Spinal cord (tissue), 10 donors: Measurements from ENCODE around the gene SNX19. TPM values are rescaled to one million over a fixed set of nuclear protein-coding genes. Genes with fewer than 3 reads are reported as not detected.

Source experiments
- DNase-seq, 6 donors: peaks; one replicate each; pipeline versions ENCODE4 v3.0.0 to v3.0.0-alpha.2; 2013 to 2015; ENCODE audit warnings: low spot score in 6 of 6, low read depth in 4 of 6
- H3K27ac ChIP-seq: one replicate; pipeline ENCODE4 v1.5.1; 2013; ENCODE audit warnings: low read depth, low read length, control low read depth
- H3K27me3 ChIP-seq: one replicate; pipeline ENCODE4 v1.6.1; 2013; ENCODE audit warnings: low read length; ENCODE audit not compliant: control insufficient read depth, insufficient read depth
- H3K36me3 ChIP-seq: one replicate; pipeline ENCODE4 v1.6.1; 2013; ENCODE audit warnings: low read length; ENCODE audit not compliant: control insufficient read depth, insufficient read depth
- H3K4me1 ChIP-seq: one replicate; pipeline ENCODE4 v1.6.1; 2013; ENCODE audit warnings: low read length; ENCODE audit not compliant: control insufficient read depth, insufficient read depth
- H3K4me3 ChIP-seq: one replicate; pipeline ENCODE4 v1.5.1; 2013; ENCODE audit warnings: low read depth, low read length, control low read depth
- H3K9me3 ChIP-seq: one replicate; pipeline ENCODE4 v1.6.1; 2013; ENCODE audit warnings: low read length; ENCODE audit not compliant: control insufficient read depth, insufficient read depth
- WGBS: methylation state at CpG from one replicate; pipeline ENCODE4 v1.1.5; 2013; ENCODE audit warnings: missing lambda C conversion rate; ENCODE audit not compliant: insufficient coverage; 5-methylcytosine and 5-hydroxymethylcytosine counted together
- long read RNA-seq, 4 donors: transcript quantifications; one replicate each; lab custom pipeline, GENCODE V29; 2026
- polyA plus RNA-seq, 2 donors: library from polyadenylated mRNA; unstranded; fragments of 120-200 nt; gene quantifications; one replicate each; pipeline ENCODE4 v1.2.1, GENCODE V29; 2013; ENCODE audit not compliant: insufficient read length in 2 of 2
- total RNA-seq, 2 donors: library from RNA; depleted of rRNA in 1 of 2; stranded (reverse); fragments of 120-200 nt in 1 of 2; fragments of >200 nt in 1 of 2; gene quantifications; one replicate each; pipeline versions ENCODE4 v1.2.3 to v1.2.4, GENCODE V29; 2013 to 2014
- donor health status: healthy.

The SNX19 gene
- 10 to 100 TPM; 56.4 to 64.4 TPM for total RNA-seq
- 10 to 100 TPM; 47.1 to 50.2 TPM for polyA plus RNA-seq
- long read RNA-seq, donor 1, full-length matches to known transcripts = 4 of 9 reads
- long read RNA-seq, donor 1, partial matches to known transcripts = 5 of 9 reads
- long read RNA-seq, donor 1, other reads (novel, unspliced or antisense) = 0 of 9 reads
- long read RNA-seq, donor 2, full-length matches to known transcripts = 3 of 3 reads
- long read RNA-seq, donor 2, partial matches to known transcripts = 0 of 3 reads
- long read RNA-seq, donor 2, other reads (novel, unspliced or antisense) = 0 of 3 reads
- long read RNA-seq, donor 3, partial matches to known transcripts = 0 of 2 reads
- long read RNA-seq, donor 3, other reads (novel, unspliced or antisense) = 0 of 2 reads
- long read RNA-seq, donor 4, partial matches to known transcripts = 0 of 2 reads
- long read RNA-seq, donor 4, other reads (novel, unspliced or antisense) = 0 of 2 reads

DNA sequence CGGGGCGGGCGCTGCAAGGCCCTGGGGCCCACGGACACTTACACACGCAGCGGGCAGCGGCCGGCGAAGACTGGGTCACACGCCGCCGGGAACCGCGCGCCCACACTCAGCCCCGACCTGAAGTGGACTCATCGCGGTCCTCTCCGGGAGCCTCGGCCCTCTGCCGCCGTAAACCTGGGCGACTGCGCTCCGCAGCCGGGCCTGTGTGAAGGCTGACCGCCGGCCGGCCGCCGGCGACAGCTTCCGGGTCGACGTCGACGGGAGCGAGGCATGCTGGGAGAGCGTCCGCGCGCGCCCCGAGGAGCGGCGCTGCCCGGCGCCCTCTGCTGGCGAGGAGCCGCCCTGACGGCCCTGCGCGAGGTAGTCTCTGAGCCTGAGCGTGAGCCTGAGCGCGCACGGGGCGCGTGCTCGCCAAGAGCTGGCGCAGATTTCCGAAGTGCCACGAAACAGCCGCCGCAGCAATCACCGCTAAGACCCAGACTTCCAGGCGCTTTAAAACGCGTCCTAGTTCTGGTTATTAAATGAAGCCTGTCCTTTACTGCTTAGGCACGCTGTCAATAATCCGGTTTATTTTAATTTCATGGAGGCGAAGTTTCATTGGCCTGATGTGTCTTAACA is at the start of gene SNX19:
Gene SNX19 (minus strand): TSS at position 242 of the 618 bp plus-strand sequence. CDS start 540 bp downstream, outside the sequence.
- H3K4me3 ChIP-seq = peak within 1 kb of the TSS; percentile 75
- peaks cover 15% of the 10 kb centered on the region for H3K4me1 ChIP-seq
- no peaks in the 10 kb centered on the region for H3K27me3 ChIP-seq
- H3K9me3 ChIP-seq = no peaks in the 10 kb centered on the region
- H3K36me3 ChIP-seq = peaks cover 18% of the 10 kb centered on the region
- H3K27ac ChIP-seq = peak within 1 kb of the TSS; percentile 75
- DNase-seq = peak; percentile 86 to 98 (median 90)
- WGBS = under 1% methylated on average over 70 of the region's 72 CpGs

DNA sequence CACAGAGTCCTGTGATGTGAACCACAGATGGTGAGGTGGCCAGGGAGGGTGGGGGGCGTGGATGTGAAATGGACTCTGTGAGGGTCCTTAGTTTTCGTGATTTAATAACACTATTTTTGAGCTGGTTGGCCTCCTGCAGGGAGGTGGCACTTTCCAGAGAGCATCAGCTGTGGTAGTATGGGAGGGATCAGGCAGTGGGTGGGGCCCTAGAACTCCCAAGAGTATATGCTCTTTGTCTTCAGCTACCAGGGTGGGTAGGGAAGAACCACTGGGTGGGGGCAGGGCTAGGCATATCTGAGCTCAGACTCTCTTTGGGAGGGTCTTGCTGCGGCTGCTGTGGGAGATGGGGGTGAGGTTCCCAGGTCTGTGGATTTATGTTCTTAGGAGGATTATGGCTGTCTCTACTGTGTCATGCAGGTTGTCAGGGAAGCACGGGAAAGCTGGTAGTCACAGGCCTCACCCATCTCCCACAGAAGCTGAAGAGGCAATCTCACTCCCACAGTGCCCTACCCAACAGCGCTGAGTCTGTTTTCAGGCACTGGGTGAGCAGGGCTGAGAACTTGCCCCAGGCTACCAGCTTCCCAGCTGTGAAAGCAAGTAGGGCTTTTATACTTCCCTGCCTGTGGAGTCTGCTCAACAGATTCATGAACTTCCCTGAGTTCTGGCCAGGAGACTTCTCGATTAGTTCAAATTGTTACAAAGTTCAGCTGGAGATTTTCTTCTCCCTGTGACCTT is 47.9 kb upstream of the SNX19 start:
- H3K27me3 ChIP-seq = no peaks in the 10 kb centered on the region
- 89% methylated on average over 5 of the region's 6 CpGs for WGBS
- H3K9me3 ChIP-seq = no peaks in the 10 kb centered on the region
- no peak overlapping the region for H3K4me3 ChIP-seq
- H3K27ac ChIP-seq = no peak overlapping the region
- DNase-seq = no peak
- no peaks in the 10 kb centered on the region for H3K36me3 ChIP-seq
- no peaks in the 10 kb centered on the region for H3K4me1 ChIP-seq

DNA sequence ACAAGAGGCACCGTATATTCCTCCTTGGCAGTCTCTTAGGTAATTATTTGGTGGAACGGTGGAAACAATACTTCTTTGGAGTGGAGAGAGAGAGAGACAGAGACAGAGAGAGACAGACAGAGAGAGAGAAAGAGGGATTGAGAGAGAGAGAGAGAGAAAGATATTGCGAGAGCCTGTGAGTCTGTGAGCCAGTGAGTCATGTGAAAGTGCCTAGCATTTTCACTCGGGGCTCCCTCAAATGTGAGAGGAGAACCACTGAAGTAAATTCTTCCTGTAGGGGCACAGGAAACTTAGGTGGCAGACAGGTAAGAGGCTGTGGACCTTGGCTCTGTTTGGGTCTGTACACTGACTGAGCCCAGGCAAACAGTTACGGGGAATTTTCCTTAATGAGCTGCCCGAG is 31.6 kb upstream of the SNX19 start:
- DNase-seq = no peak
- Histone ChIP-seq H3K4me1 (no peaks in the 10 kb centered on the region), H3K9me3 (no peaks in the 10 kb centered on the region), H3K27ac (no peak overlapping the region), H3K4me3 (no peak overlapping the region), H3K36me3 (no peaks in the 10 kb centered on the region), H3K27me3 (peaks cover 2% of the 10 kb centered on the region)
- 84% methylated on average over 6 of the region's 6 CpGs for WGBS

DNA sequence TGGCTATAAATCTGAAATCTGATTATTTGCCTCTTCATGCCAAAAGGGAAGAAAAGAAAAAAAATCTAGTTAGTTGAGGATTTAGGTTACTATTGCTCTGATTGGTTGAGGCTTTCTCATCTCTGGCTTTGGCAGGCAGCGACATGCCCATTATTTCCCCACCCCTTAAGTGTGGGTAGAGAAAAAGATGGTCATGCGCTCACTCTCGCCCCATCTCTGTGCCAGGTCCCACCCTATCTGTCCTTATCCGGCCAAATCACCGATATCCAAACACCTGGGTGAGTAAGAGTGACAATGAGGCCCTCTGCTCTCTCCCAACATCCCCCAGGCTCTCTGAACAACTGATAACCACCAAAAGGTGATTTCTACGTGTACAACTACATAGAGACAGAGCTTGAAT is 31.2 kb upstream of the SNX19 start:
- peaks cover 2% of the 10 kb centered on the region for H3K27me3 ChIP-seq
- H3K9me3 ChIP-seq = no peaks in the 10 kb centered on the region
- no CpG with 5 or more reads among the region's 6 CpGs for WGBS
- DNase-seq = no peak
- H3K36me3 ChIP-seq = no peaks in the 10 kb centered on the region
- H3K27ac ChIP-seq = no peak overlapping the region
- no peaks in the 10 kb centered on the region for H3K4me1 ChIP-seq
- no peak overlapping the region for H3K4me3 ChIP-seq

GRCh38 chr11:130947058-130947457 is 30.8 kb upstream of the SNX19 start:
- Histone ChIP-seq H3K9me3 (no peaks in the 10 kb centered on the region), H3K4me1 (no peaks in the 10 kb centered on the region), H3K4me3 (no peak overlapping the region), H3K27me3 (peaks cover 2% of the 10 kb centered on the region), H3K36me3 (no peaks in the 10 kb centered on the region), H3K27ac (no peak overlapping the region)
- whole genome bisulfite sequencing = 100% methylated on average over 1 of the region's 3 CpGs
- DNase-seq = no peak

GRCh38 chr11:130945896-130946295 is 29.6 kb upstream of the SNX19 start:
- Histone ChIP-seq H3K27me3 (peaks cover 2% of the 10 kb centered on the region), H3K27ac (no peak overlapping the region), H3K4me1 (no peaks in the 10 kb centered on the region), H3K36me3 (no peaks in the 10 kb centered on the region), H3K9me3 (no peaks in the 10 kb centered on the region), H3K4me3 (no peak overlapping the region)
- 63% methylated on average over 6 of the region's 9 CpGs for WGBS
- DNase-seq = peak in 1 of 6 donors; percentile 10

DNA sequence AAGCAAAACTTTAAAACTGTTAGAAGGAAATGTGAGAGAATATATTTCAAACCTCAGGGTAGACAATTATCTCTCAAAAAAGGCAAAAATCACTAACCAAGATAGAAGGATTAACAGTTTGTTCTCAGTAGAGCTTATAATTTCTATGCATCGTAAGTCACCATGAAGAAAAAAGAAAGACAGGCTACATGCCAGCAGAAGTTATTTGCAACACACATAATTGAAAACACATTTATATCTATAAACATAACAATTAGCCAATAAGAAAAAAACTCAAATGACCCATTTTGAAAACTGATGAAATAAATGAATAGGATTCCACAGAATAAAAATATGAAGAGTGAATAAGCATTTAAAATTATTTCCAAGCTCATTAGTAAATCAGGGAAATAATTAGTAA is 24.4 kb upstream of the SNX19 start:
- Histone ChIP-seq H3K4me3 (no peak overlapping the region), H3K27me3 (no peaks in the 10 kb centered on the region), H3K9me3 (no peaks in the 10 kb centered on the region), H3K27ac (no peak overlapping the region), H3K36me3 (no peaks in the 10 kb centered on the region), H3K4me1 (no peaks in the 10 kb centered on the region)
- whole genome bisulfite sequencing = no CpG with 5 or more reads among the region's 1 CpG
- no peak for DNase-seq

DNA sequence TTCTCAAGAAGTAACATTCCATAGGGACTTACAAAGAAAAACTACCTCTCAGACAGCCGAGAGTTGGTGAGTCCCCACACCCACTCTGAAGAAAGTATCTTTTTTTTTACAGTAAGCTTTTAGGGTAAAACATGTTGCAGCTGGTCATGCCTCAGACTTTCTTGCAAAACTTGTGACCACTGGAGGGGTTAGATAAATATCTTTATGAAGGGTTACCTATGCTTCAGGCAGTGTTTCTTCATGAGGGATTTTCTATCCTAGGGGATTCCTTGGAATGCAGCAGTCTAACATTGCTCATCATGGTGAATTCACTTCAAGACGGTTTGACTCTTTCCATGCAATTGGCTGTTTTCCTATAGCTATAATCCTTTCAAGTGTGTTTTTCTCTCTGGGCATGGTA is 20.8 kb upstream of the SNX19 start:
- Histone ChIP-seq H3K27me3 (no peaks in the 10 kb centered on the region), H3K4me3 (no peak overlapping the region), H3K9me3 (no peaks in the 10 kb centered on the region), H3K27ac (no peak overlapping the region), H3K36me3 (no peaks in the 10 kb centered on the region), H3K4me1 (no peaks in the 10 kb centered on the region)
- WGBS = no CpG with 5 or more reads among the region's 2 CpGs
- no peak for DNase-seq

GRCh38 chr11:130932086-130932712 is 15.9 kb upstream of the SNX19 start:
- 67% methylated on average over 2 of the region's 5 CpGs for WGBS
- no peaks in the 10 kb centered on the region for H3K9me3 ChIP-seq
- no peaks in the 10 kb centered on the region for H3K27me3 ChIP-seq
- H3K36me3 ChIP-seq = no peaks in the 10 kb centered on the region
- no peak for DNase-seq
- no peak overlapping the region for H3K4me3 ChIP-seq
- no peaks in the 10 kb centered on the region for H3K4me1 ChIP-seq
- H3K27ac ChIP-seq = no peak overlapping the region
